NCI-H526 (cell line): ENCODE measurements around the gene NAPA.

ENCODE experiments used
- DNase-seq, 2 experiments: peaks; one replicate each; lab custom pipeline; 2025; lab: John Stamatoyannopoulos, UW

NAPA gene

GRCh38 chr19:47458672-47459071 is 56.2 kb downstream of the NAPA start:
- no peak for DNase-seq

GRCh38 chr19:47456721-47457474 is 58.0 kb downstream of the NAPA start:
- DNase-seq, result peak in 1 of 2 experiments; percentile 44

- DNase-seq, result no peak
These were observed 64.4 kb downstream of the NAPA start for GRCh38 chr19:47450478-47450877.

- DNase-seq, result no peak
These were observed 66.5 kb downstream of the NAPA start for GRCh38 chr19:47448360-47448727.

- peak; percentile 86 to 95 for DNase-seq
These were observed 67.1 kb downstream of the NAPA start for GRCh38 chr19:47447470-47448359.

GRCh38 chr19:47446534-47447469 is 68.1 kb downstream of the NAPA start:
- peak; percentile 86 for DNase-seq

- peak in 1 of 2 experiments; percentile 71 for DNase-seq
These were observed 68.9 kb downstream of the NAPA start for GRCh38 chr19:47445937-47446402.

GRCh38 chr19:47445527-47445926 is 69.3 kb downstream of the NAPA start:
- DNase-seq, result no peak

- DNase-seq, result no peak
These were observed 70.5 kb downstream of the NAPA start for GRCh38 chr19:47444388-47444821.

GRCh38 chr19:47443331-47443730 is 71.5 kb downstream of the NAPA start:
- DNase-seq, result no peak

GRCh38 chr19:47438793-47439220 is 76.1 kb downstream of the NAPA start:
- peak in 1 of 2 experiments; percentile 40 for DNase-seq
